LNCAP (cell line): Measurements from ENCODE around the gene NRCAM.

Experiments used
- TF ChIP-seq, protein P1 (sequence below): fragments of 450-650 bp; IDR thresholded peaks from 2 replicates; pipeline ENCODE4 v1.5.1; 2017; ENCODE audit warnings: mild to moderate bottlenecking

Gene NRCAM

DNA sequence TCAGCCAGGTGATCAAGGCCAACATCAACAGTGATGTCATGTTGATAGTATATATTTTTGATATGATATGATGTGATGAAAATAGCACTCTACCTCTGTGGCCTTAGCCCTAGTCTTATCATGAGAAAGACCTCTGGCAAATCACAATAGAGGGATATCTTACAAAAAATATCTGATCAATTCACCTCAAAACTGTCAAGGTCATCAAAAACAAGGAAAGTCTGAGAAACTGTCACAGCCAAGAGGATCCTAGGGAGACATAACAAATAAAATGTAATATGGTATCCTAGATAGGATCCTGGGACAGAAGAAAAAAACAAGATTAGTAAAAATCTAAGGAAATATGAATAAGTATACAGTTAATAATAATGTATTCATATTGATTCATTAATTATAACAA is 92.6 kb downstream of the NRCAM start:
- TF ChIP-seq, protein P1, sequence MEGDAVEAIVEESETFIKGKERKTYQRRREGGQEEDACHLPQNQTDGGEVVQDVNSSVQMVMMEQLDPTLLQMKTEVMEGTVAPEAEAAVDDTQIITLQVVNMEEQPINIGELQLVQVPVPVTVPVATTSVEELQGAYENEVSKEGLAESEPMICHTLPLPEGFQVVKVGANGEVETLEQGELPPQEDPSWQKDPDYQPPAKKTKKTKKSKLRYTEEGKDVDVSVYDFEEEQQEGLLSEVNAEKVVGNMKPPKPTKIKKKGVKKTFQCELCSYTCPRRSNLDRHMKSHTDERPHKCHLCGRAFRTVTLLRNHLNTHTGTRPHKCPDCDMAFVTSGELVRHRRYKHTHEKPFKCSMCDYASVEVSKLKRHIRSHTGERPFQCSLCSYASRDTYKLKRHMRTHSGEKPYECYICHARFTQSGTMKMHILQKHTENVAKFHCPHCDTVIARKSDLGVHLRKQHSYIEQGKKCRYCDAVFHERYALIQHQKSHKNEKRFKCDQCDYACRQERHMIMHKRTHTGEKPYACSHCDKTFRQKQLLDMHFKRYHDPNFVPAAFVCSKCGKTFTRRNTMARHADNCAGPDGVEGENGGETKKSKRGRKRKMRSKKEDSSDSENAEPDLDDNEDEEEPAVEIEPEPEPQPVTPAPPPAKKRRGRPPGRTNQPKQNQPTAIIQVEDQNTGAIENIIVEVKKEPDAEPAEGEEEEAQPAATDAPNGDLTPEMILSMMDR, result no peak

DNA sequence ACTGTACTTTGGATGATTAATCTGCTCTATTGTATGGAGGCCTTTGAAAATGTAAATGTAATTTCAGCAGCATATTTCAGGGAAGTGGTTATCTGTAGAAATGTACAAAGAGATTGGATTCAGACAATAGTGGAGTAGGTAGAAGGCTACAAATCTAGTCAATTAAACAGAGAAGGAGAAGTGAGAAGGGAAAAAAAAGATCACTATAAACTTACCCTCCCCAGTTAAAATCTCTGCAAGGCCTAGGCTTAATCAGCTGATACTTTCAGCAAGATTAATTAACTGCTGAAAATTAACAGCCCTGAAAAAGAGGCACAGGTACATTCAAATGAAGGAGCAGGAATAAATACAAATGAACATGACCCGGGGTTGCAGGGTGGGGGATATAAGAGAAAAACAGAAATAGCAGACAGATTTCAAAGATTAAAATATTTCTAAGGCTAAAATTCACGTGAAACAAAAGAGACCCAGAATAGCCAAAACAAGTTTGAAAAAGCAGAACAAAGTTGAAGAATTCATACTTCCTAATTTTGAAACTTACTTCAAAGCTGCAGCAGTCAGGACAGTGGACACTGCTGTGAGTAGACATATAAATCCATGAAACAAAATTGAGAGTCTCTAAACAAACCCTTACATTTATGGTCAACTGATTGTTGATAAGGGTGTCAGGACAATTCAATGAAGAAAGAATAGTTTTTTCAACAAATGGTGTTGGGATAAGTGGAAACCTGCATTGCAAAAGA is 96.0 kb downstream of the NRCAM start:
- TF ChIP-seq, protein P1, result no peak

DNA sequence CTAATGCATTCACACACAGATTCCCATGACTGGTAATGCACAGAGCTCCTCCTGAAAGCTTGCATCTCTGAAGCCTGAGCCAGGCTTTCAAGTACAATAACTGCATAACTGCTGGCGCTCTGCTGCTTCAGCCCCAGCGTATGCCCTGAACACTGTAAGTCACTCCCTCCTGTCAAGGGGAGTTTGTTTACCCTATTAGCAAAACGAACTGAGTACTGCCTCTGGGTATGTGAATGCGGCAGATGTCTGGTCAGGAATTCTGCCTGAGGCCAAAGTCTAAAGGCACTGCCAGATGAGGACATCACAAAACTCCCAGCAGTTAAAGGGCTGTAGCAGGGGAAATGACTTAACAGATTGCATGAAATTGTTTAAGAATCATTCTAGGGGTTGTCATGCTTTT is 97.7 kb downstream of the NRCAM start:
- TF ChIP-seq, protein P1, result no peak

DNA sequence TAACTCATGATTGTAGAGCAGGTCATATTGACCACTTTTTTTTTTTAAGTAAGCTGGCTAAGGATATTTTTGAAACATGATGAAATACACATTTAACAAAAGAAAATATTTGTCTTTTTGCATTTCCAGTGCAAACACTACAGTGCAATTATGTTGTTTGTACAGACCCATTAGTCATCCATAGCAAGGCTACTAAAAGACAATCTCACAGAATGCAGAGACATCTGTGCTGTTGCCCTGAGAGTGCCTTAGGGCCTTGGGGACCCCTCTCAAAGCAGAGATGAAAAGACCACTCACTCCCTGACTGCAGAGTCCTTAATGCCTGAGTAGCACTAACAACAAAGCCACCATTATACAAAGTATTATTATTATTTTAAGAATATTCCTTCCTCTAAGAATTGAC is 104.5 kb downstream of the NRCAM start:
- TF ChIP-seq, protein P1, result no peak

DNA sequence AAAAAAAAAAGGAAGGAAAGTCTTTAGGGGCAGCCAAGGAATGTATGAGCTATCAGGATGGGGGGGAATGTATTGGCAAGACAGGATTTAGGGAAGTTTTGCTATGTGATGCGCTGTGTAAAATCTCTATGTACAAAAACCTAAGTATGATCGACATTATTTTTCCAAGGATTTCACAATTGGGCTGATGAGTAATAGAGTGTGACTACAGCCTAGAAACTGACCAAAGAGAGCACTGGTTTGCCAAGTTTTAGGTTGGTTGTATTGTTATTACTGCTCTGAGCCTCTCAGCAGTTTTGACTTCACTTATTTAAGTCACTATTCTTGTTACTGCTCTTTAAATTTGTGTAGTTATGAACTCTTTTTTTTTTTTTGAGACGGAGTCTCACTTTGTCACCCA is 107.3 kb downstream of the NRCAM start:
- TF ChIP-seq, protein P1, result no peak

DNA sequence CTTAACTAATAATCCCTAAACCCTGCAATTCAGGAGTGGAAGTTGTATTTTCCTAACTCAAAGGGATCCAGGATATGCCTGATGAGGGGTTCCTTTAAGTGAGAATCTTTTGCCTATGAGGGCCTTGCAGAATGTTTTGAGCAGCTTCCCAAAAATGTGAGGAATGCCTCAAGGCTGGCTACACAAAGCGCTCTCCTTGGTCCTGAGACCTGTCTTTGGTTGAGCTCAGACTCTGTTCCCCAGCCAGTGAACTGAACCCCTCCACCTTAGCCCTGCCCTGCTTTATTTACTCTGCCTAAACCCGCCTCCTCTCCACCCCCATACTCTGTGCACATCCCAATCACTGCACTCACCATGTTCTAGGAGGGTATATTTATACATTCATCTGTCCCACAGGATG is 108.6 kb downstream of the NRCAM start:
- TF ChIP-seq, protein P1, result no peak

- TF ChIP-seq, protein P1, result no peak
Measured at GRCh38 chr7:108345710-108346336, 110.4 kb downstream of the NRCAM start.
